GM12864 (cell line): ENCODE measurements around the gene INPP5B.

Experiments
- DNase-seq: peaks from one replicate; pipeline ENCODE4 v3.0.0-alpha.2; 2011; ENCODE audit warnings: low read depth
- H3K4me3 ChIP-seq: 2 replicates; pipeline ENCODE4 v1.5.1; 2011; ENCODE audit warnings: mild to moderate bottlenecking, low read depth, low read length, control low read depth
- TF ChIP-seq, protein P1 (sequence below): IDR thresholded peaks from 2 replicates; pipeline ENCODE4 v1.5.1; 2011; ENCODE audit warnings: low read depth, mild to moderate bottlenecking, moderate library complexity, low read length, control low read depth, inconsistent platforms; ENCODE audit errors: missing control alignments

Gene INPP5B

GRCh38 chr1:37946703-37947360, at the start of gene INPP5B:
INPP5B (minus strand) TSS chr1:37947053; CDS start chr1:37946308, 745 bp downstream.
- H3K4me3 ChIP-seq: peak within 1 kb of the TSS; percentile 65
- DNase-seq: peak; percentile 79
- TF ChIP-seq, protein P1, sequence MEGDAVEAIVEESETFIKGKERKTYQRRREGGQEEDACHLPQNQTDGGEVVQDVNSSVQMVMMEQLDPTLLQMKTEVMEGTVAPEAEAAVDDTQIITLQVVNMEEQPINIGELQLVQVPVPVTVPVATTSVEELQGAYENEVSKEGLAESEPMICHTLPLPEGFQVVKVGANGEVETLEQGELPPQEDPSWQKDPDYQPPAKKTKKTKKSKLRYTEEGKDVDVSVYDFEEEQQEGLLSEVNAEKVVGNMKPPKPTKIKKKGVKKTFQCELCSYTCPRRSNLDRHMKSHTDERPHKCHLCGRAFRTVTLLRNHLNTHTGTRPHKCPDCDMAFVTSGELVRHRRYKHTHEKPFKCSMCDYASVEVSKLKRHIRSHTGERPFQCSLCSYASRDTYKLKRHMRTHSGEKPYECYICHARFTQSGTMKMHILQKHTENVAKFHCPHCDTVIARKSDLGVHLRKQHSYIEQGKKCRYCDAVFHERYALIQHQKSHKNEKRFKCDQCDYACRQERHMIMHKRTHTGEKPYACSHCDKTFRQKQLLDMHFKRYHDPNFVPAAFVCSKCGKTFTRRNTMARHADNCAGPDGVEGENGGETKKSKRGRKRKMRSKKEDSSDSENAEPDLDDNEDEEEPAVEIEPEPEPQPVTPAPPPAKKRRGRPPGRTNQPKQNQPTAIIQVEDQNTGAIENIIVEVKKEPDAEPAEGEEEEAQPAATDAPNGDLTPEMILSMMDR: no peak

GRCh38 chr1:37995751-37996345, 49.0 kb upstream of the INPP5B start:
- DNase-seq: no peak
- TF ChIP-seq, protein P1: no peak
- peak overlapping the region; percentile 51 for H3K4me3 ChIP-seq

DNA sequence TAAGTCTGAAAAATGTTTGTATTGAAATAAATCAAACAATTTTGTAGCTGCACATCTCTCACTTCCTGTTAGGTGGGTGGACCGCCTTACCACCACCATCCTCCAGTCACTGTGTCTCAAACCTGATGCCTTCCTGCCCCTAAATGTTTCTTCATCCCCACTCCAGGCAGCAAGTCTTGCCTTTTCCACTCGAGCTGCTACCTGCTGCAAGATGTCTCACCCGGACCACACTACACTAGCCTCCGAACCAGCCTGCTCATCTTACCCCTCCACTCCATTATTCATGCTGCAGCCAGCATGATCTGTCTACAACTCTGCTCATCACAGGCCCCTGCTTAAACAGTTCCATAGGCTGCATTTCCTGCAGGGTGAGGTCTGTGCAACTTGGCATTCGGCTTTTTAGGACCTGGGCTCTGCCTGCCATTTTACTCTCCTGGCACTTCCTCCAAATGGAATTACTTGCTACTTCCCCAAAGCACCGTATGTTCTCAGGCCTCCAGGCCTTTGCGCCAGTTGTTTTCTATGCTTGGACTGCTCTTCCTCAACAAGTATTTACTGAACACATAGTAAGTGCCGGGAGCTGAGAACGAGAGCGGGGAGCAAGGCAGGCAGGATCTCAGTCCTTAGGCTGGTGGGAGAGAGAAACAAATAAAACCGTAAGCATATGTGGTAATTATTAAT, 48.2 kb upstream of the INPP5B start:
- peak overlapping the region; percentile 51; the same call in 1 of the 2 replicates for H3K4me3 ChIP-seq
- TF ChIP-seq, protein P1: no peak
- no peak for DNase-seq

GRCh38 chr1:37989361-37989930, 42.6 kb upstream of the INPP5B start:
- H3K4me3 ChIP-seq: peak overlapping the region; percentile 98
- DNase-seq: no peak
- TF ChIP-seq, protein P1: no peak

DNA sequence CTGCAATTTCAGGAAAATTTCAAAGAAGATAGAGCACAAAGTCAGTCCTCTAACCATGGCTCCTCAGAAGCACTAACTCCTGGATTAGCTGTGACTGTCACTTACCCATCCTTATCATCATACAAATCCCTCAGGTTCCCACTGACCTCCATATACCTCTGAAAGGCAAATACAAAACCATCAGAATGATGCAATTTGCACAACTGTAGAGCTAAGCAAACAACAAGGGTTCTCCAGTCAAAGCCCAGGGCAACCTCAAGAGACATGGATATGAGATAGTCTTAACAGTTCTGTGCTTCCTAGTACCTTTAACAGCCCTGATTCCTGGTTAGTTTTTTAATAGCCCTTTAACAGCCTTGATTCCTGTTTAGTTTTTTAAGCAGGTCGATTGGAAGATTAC, 40.8 kb upstream of the INPP5B start:
- no peak for DNase-seq

DNA sequence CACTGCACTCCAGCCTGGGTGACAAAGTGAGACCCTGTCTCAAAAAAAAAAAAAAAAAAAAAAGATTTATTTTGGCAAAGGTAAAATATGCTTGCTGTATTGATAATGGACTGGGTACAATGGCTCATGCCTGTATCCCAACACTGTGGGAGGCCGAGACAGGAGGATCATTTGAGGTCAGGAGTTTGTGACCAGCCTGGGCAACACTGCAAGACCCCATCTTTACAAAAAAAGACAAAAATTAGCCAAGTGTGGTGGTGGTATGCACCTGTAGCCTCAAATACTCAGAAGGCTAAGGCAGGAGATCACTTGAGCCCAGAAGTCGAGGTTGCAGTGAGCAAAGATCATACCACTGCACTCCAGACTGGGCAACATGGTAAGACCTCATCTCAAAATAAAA, 36.7 kb upstream of the INPP5B start:
- H3K4me3 ChIP-seq: no peak overlapping the region
- no peak for DNase-seq
- TF ChIP-seq, protein P1: no peak

More for the DNA sequence above, 40.8 kb upstream of the INPP5B start:
- H3K4me3 ChIP-seq: no peak overlapping the region
- TF ChIP-seq, protein P1: no peak
